ENCODE results near the gene NKAIN2. TPM values are rescaled to one million over a fixed set of nuclear protein-coding genes. Genes with fewer than 3 reads are reported as not detected.

The NKAIN2 gene
- total RNA-seq, 1 experiment from 2014 or later = not detected

- CTCF ChIA-PET = no interaction called here
- intact Hi-C loops (cut with micrococcal nuclease) = no loop called here
- Histone ChIP-seq H3K9me3 (ENCODE audit: control insufficient read depth in 1 of 2, insufficient read depth in 1 of 2, low read depth in 1 of 2, low read length in 2 of 2) (no peaks in the 10 kb centered on the region), H3K9me2 (ENCODE audit: insufficient read depth) (no peaks in the 10 kb centered on the region), H3K27ac (ENCODE audit: low read depth, low read length) (no peak overlapping the region), H3K4me2 (ENCODE audit: low read length) (no peak overlapping the region), H3K36me3 (ENCODE audit: control insufficient read depth in 1 of 2, insufficient read depth in 2 of 2, low read length in 2 of 2) (no peaks in the 10 kb centered on the region), H3K27me3 (ENCODE audit: insufficient read depth, low read length) (peaks cover 9% of the 10 kb centered on the region), H3K4me1 (ENCODE audit: control insufficient read depth in 1 of 2, insufficient read depth in 2 of 2, low read length in 2 of 2) (no peaks in the 10 kb centered on the region), H3K79me2 (ENCODE audit: insufficient read depth, low read length) (no peaks in the 10 kb centered on the region), H3K4me3 (replicated peaks in 1 of 2; ENCODE audit: low read depth in 1 of 2, low read length in 2 of 2) (no peak overlapping the region), H2AFZ (ENCODE audit: low read depth, low read length, poor library complexity, severe bottlenecking) (no peak overlapping the region), H3K9ac (ENCODE audit: low read length) (no peak overlapping the region), H4K20me1 (ENCODE audit: insufficient read depth) (no peaks in the 10 kb centered on the region)
- ATAC-seq (no peak), DNase-seq (ENCODE audit: low read depth, low spot score) (no peak)
- BruUV-seq (replicated peaks) = no TSS peak
- POLR2A ChIA-PET = no interaction called here
- TF ChIP-seq EGR1 (IDR thresholded peaks at IDR 0.05; ENCODE audit: low read depth) (no peak), POLR2AphosphoS5 (IDR thresholded peaks at IDR 0.05; ENCODE audit: low read depth, low read length) (no peak), POLR2A (IDR thresholded peaks at IDR 0.05; ENCODE audit: borderline replicate concordance, extremely low read depth, insufficient read depth, insufficient read length) (no peak), EZH2 (IDR thresholded peaks at IDR 0.05) (no peak), TCF7L2 (IDR thresholded peaks at IDR 0.05; ENCODE audit: borderline replicate concordance, extremely low read depth, insufficient read depth, insufficient read length) (no peak), MAX (IDR thresholded peaks at IDR 0.05) (no peak), JUND (IDR thresholded peaks at IDR 0.05) (no peak), RAD21 (IDR thresholded peaks at IDR 0.05; ENCODE audit: low read depth) (no peak), ATF3 (IDR thresholded peaks at IDR 0.05) (no peak), YY1 (IDR thresholded peaks at IDR 0.05; ENCODE audit: extremely low read depth, insufficient replicate concordance, low read depth, low read length) (no peak), EZH2phosphoT487 (IDR thresholded peaks at IDR 0.05; ENCODE audit: borderline replicate concordance) (no peak), CEBPB (IDR thresholded peaks at IDR 0.05; ENCODE audit: low read depth) (no peak)
- RAD21 ChIA-PET (ENCODE audit: low non-redundant PET in 1 of 2, low total read pairs in 2 of 2, uncharacterized antibody in 2 of 2, unreplicated experiment in 2 of 2) = no interaction called here
These were observed 33.3 kb upstream of the NKAIN2 start for GRCh38 chr6:123770247-123770949.
